ENCODE measurements around the gene RSKR.
"Not testable (repeated sequence)": the region's sequence is repeated elsewhere in the genome, so short reads cannot be mapped to it uniquely, and the experiment has no call there.

Gene RSKR

GRCh38 chr17:28620010-28620409, 6.0 kb upstream of the RSKR start:
- DNase-seq, result no peak

DNA sequence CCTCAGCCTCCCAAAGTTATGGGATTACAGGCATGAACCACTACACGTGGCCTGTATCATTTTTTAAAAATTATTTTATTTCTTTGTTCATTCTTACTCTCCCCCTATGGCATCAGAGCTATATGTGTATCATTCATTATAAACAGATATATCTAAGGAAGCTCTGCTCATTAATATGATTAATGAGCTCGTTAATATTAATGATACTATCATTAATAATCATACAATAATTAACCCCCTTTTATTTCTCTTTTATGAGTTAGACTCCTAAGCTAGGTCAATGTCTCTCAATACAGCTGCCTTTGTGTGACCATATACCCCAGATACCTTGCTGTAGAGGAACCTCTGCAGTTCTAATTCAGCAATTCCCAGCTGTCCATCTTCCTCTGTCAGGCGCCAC, 4.5 kb upstream of the RSKR start:
- DNase-seq, result no peak

GRCh38 chr17:28616281-28616680, 2.3 kb upstream of the RSKR start:
- no peak for DNase-seq

- DNase-seq, result no peak
These were observed 1.4 kb upstream of the RSKR start for GRCh38 chr17:28615260-28615940.

DNA sequence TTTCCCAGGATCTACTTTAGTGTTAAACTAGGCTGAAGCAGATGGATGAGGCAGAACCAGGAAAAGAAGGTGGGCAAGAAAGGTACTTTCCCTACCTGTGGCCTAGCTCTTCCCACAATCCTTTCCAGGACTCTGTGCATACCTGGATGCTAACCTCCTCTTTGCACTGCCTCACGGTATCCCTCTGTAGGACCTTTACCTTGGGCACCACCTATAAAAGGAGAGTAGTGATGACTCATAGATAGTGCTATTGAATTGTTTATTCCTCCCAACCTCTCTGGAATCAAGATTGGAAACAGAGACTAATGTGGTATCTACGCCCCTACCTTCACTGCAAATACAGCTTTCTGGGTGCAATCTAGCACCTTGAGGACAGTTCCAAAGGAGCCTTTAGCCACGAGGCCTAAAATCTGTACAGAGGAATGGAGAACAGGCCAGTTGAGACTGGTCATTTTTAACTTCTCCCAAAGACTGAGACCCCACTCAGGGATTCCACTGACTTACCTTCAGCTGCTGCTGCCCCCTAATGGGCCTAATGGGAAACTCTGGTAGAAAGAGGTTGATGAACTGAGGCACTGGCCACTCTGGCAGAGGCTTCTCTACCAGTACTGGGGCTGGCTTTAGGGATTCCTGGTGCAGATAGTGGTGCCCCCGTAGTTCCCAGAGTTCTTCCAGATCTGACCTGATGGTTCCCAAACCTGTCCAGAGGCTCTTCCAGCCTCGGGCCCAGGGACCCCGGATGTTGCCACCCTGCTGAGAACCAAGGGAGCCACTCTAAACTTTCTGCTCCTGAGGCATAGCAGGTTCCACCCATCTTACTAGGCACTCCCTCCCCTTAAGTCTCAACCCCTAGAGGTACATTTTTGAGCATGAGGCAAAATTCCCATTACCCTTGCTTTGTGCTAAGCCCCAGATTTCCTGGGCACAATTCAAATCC, 781 bp downstream of the RSKR start:
- peak; percentile 28 for DNase-seq

DNA sequence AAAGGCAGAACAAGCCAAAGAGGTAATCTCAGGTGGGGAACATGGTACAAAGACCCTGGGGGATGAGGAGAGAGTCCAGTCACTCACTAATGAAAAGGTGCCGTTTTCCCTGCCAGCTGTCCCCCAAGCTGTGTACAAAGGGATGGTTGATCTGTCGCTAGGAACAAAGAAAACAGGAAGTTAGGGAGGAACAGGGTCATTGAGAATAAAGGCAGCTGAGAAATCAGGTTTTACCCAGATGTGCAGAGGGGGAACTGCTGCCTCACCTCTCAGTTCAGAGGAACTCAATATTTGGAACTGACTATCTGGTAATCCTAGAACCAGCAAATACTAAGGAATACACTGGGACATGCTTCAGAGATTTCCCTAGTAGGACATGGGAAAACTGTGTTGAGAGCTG, 1.5 kb downstream of the RSKR start:
- DNase-seq, result no peak

DNA sequence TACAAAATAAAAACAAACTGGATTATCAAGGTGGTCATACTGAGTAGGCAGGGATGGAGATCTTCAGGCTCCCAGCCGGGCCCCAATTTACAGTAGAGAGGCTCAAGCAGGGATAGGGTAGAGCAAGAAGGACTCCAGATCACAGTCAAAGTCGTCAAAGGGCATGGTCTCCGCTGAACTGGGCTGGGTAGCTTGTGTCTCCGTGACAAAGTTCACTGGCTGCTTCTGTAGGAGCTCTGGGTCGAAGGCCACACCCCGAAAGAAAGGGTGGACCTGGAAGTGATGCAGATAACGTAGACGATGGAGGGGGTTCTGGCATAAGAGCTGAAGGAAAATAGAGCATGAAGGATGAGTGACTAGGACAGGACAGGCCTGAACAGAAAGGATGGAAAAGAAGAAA, 3.6 kb downstream of the RSKR start:
- DNase-seq, result no peak

- DNase-seq, result not testable (repeated sequence)
These were observed 10.0 kb downstream of the RSKR start for GRCh38 chr17:28604031-28604430.

- DNase-seq, result peak; percentile 78
These were observed 14.4 kb downstream of the RSKR start for GRCh38 chr17:28599311-28600184.

- peak; percentile 96 for DNase-seq
These were observed 15.1 kb downstream of the RSKR start, which contains the start of gene SPAG5 for GRCh38 chr17:28598799-28599310. Gene SPAG5 (minus strand): TSS chr17:28599025. CDS start chr17:28598946, 79 bp downstream.

- no peak for DNase-seq
These were observed 15.6 kb downstream of the RSKR start for GRCh38 chr17:28598389-28598788.

GRCh38 chr17:28597606-28598383, 16.2 kb downstream of the RSKR start:
- no peak for DNase-seq

DNA sequence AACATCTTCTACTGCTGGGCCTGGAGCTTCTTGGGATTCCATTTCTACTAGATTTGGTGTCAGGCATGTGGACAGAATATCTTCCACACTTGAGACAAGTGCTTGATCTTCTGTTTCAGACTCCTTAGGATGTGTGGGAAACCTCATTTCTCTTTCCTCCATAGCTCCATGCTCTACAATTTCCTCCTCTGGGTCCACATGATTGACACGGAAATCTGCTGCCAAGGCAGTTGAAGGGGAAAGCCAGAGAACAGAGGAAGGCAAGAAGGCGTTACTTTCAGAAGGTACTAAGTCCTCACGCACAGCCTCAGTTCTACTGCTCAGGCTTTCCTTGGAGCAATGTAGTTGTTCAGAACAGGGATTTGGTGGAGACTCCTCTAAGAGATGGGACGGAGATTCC, 21.7 kb downstream of the RSKR start:
- DNase-seq, result no peak

DNA sequence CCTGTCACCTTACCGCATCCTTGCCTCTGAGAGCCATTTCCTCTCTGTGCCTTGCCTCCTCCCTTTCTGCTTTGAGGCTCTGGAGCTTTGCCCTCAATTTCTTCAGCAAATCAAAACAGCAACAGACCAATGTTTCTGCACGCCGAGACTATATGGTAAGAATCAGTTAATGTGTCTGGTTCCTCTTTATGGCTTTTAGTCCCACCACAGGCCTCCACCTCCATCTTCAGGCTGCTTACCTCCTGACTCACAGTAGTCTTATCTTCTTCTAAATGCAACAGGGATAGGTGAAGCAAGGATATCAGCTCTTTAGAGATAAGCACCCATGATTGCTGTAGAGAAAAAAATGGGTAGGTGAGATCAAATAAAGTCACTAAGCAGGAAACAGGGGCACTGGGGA, 28.1 kb downstream of the RSKR start:
- DNase-seq, result no peak

- no peak for DNase-seq
These were observed 29.6 kb downstream of the RSKR start for GRCh38 chr17:28584434-28584833.

GRCh38 chr17:28582513-28582912, 31.5 kb downstream of the RSKR start:
- DNase-seq, result no peak

- DNase-seq, result no peak
These were observed 33.0 kb downstream of the RSKR start for GRCh38 chr17:28580959-28581358.

GRCh38 chr17:28579526-28579925, 34.5 kb downstream of the RSKR start:
- no peak for DNase-seq

- no peak for DNase-seq
These were observed 35.5 kb downstream of the RSKR start for GRCh38 chr17:28578246-28579195.

DNA sequence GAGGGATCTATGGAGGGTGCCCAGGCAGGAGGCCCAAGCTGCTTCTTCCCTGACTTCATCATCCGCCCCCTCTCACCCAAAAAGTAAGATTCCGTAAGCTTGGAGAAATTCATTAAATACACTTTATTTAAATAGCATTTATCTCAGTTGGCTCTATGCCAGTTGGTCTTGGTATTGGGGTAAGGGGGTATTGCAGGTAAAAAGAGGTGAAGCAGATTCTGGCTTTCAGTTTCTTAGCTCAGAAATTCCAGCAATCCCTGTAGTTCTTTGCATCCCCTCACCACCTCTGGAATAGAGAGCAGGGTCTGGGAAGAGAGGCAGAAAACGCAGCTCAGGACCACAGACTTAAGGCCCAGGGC, 36.5 kb downstream of the RSKR start:
- no peak for DNase-seq
